ENCODE results near the gene HDAC4.

The HDAC4 gene

DNA sequence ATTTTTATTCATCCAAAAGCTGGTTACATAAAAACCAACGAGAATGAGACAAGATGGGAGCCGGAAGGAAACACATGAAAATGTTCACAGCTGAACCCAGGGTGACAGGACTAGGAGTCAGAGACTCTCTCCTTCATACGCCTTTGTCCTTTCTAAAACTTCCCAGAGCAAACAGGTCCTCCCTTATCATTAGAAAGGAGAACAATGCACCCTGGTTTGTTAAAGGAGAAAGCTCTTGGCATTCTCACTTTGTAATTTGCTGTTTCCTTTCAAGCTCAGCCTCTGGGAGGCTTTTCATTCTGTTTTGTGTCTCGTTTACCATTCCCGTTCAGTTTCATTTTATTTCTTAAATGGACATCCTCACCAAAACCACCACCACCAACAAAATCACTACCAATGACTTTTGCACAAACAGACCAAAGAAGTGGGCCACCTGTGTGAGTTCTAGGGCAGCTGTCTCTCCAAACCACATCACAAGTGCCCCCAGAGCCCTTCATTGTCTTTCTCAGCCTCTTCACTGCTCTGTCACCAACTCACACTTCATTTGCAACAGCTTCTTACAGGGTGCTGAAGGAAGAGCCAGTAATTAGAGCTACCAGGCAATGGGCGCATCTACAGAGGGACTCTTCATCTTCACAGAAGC, 105.3 kb downstream of the HDAC4 start:
- no peak for DNase-seq (ENCODE audit: low read depth)

- no peak for DNase-seq (ENCODE audit: low read depth)
Measured at GRCh38 chr2:239294571-239295054, 106.2 kb downstream of the HDAC4 start.

- no peak for DNase-seq (ENCODE audit: low read depth)
Measured at GRCh38 chr2:239293775-239294430, 106.9 kb downstream of the HDAC4 start.

DNA sequence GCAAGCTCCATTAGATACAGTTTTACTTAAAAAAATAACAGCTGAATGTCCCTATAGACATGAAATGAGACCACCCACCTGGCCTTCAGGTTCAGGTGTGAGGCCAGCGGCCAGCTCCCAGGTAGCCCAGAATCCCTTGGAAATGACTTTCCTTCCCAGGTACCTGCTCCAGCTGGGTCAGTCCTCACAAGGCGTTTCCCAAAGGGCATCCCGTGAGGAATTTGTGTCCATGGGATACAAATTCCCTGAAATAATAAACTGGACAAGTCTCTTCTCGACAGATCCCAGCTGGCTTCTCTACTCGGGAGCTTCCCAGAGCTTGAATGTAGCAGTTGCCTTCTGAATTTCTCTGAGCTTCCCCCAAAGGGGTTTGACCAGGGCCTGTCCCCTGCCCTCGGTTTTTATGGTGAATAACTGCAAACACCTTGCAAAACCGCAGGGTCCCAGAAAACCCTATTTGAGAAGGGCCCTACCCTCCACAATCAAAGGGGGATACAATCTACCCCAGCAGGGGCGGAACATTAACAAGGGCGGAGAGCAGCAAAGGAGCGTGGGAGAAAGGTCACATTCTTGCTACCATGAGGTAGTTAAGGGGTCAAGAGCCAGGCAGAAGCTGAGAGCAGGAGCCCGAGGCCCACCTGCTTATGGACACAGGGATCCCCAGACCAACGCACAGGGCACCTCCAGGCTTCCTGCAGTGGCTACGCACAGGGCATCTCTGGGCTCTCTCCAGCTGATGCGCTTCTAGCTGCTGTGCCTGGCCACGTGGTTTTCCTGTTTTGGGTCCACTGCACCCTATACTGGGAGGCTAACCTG, 107.7 kb downstream of the HDAC4 start:
- DNase-seq (ENCODE audit: low read depth) = no peak

DNA sequence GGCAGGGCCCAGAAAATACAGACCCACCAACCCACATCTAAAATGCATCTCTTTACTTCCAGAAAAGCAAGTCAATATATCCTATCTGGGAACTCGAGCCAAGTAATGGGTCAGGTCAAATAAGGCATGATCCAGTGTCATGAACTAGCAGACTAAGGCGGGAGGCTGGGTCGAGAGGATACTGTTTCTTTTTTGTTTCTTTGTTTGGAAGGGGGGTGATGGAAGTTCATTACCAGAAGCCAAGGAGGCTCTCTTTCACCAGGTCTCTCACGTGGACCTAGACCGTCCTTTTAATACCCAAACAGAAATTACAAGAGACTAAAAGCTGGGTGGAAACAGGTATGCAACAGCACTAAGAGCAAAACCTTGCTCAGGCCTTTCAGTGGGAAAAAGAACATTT, 108.3 kb downstream of the HDAC4 start:
- DNase-seq (ENCODE audit: low read depth) = no peak

DNA sequence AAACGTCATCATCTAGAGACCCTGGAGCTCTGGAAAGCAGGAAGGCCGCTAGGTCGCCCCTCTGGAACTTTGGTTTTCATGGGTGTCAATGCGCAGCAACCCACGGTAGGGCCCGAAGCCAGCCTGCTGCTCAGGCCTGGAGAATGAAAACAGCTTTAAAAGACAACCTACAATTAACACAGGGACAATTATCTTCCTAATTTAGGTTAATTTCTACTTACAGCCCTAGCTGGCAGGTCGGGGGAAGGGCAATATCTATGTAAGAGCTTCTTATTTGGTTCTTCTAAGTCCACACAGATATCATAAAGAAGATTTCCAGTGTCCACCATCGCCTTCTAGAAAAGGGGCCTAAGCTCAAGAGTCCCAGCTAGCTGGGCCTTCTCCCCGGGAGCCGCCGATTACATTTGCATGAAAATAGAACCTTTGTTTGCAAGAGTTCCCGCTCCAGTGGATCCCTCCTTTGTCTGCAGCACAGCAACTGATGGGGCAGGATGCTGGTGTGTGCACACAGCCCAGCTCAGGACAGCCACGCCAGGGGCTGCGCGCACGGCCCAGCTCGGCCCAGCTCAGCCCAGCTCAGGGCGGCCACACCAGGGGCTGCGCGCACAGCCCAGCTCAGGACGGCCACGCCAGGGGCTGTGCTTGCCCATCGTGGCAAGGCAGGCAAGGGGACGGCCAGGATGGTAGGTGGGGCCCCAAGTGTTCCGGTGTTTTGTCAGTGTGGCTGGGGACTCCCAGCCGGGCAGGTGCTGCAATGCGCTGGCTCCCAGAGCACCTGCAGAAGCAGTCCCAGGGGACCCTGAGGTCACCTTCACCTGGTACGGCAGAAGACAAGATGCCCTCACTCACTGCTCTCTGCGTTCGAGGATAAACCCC, 109.1 kb downstream of the HDAC4 start:
- DNase-seq (ENCODE audit: low read depth) = no peak

DNA sequence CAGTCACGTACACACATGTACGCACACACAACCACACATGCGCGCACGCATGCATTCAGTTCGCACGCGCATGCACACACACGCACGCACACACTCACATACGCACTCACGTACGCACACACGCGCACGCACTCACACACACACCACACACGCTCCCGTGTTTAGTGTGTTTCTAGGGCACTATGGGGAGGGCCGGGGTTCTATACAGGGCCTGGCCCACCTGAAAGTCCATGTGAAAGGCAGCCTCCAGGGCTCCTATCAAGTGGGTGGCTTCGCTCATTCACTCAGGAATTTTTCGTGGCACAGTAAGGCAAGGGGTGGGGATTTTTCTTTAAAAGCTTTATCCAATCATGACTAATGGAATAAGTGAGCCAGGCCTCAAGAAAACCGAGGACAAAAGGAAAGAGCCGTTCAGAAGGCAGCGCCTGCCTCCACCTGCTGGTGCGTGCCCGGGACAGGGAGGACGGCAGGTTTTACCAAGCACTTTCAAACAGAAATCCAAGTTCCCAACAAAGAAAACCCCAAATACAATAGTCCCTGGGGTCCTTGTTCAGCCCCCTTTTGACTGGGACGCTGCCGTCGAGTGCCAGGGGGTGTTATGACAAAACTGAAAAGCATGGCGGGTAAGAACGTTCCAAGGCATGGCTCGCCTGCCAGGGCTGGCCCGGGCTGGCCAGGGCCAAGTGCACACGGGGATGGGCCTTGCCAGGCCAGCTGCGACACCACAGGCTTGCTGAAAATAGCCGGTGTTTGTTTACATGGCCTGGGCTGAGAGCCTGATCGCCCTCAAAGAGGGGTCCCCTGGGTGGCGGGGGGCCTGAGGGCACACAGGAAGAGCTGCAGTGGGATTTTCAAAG, 110.0 kb downstream of the HDAC4 start:
- no peak for DNase-seq (ENCODE audit: low read depth)

GRCh38 chr2:239289545-239289944, 111.3 kb downstream of the HDAC4 start:
- DNase-seq (ENCODE audit: low read depth) = no peak

DNA sequence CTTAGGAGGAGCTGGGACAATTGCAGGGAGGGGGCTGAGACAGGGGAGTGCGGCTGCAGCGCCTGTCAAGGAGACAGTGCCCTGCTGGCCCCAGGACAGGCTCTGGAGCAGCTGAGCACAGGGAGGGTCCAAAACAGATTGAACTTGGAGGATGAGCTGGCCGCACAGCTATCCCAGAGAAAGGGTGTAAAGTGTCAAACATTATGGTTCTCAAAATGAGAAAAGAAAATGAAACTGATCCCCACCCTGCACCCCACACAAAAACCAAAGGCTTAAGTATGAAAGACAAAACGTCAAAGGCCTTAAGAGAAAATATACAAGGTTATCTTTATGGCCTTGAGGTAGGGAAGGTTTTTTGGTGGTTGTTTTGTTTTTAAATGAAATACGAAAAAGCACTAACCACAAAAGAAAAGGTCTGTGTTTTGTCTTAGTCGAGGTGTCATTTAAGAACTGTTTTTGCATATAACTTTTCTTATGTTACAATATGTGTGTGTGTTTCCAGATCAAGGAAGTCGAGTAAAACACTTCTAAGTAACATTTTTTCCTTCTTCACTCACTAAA, 111.8 kb downstream of the HDAC4 start:
- no peak for DNase-seq (ENCODE audit: low read depth)

GRCh38 chr2:239288237-239288636, 112.6 kb downstream of the HDAC4 start:
- no peak for DNase-seq (ENCODE audit: low read depth)

- DNase-seq (ENCODE audit: low read depth) = no peak
Measured at GRCh38 chr2:239287461-239287860, 113.4 kb downstream of the HDAC4 start.

DNA sequence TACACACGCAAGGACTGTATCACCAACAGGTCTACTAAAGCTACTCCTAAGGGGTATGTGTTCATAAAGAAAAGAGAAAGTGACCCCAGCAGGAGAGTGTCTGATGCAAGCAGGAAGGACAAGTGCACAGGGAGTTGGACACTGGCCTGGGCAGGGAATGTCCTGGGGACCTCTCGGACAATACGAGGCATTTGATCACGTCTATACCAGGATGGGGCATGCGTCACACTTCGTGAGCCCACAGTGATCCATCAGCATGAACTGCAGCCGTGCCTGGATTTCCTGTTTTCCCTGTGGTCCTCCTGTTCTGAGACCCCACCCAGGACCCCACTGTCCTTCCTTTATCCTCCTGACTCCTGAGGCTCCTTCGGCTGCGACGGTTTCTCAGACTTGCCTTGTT, 113.9 kb downstream of the HDAC4 start:
- no peak for DNase-seq (ENCODE audit: low read depth)

DNA sequence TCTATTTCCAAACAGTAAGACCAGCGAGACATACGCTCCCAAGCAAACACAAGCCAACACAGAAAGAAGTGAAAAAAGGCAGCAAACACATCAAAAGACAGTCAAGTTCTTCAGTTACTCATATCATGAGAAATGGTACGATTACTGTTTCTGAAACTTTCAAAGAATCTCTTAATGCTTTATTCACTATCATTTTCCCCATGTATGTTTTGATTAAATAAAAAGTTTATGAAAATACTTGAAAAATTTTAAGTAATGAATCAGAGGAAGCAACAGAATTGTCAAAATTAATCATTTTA, 114.9 kb downstream of the HDAC4 start:
- no peak for DNase-seq (ENCODE audit: low read depth)

- no peak for DNase-seq (ENCODE audit: low read depth)
Measured at GRCh38 chr2:239285071-239285931, 115.5 kb downstream of the HDAC4 start.

DNA sequence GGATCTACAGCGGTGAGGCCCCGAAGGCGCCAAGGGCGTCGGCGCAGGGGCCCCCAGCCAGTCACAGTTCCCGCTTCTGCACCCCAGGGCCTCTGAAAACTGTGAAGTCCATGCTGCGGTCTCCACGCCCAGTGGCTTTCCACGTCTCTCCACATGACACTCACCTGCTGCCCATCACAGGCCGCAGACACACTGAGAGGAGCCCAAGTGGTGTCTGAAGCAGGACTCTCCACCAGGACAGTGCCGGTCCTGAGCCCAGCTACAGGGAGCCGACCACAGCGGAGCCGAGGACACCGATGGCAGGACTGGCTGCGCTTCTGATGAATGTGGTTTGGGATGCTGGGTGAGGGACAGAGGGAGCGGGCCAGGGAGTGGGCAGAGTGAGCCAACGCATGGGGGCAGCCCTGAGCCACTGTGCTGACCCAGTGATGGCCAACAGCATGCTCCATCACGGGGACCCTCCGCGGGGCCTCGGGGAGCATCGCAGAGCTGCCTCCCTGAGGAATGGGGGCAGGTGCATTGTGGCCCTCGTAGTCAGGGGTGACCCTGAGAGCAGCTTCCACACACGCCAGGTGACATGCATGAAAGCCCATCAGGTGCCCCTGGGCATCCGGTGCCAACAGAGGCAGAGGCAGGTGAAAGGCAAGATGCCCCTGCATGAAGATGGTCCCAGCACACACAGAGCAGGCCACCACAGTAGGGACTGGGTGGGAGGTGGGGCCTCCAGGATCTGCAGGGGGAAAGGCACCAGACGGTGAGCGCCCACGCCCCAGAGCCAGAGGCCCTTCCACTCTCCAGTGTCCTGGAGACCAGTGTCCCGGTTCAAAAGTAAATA, 116.6 kb downstream of the HDAC4 start:
- no peak for DNase-seq (ENCODE audit: low read depth)

DNA sequence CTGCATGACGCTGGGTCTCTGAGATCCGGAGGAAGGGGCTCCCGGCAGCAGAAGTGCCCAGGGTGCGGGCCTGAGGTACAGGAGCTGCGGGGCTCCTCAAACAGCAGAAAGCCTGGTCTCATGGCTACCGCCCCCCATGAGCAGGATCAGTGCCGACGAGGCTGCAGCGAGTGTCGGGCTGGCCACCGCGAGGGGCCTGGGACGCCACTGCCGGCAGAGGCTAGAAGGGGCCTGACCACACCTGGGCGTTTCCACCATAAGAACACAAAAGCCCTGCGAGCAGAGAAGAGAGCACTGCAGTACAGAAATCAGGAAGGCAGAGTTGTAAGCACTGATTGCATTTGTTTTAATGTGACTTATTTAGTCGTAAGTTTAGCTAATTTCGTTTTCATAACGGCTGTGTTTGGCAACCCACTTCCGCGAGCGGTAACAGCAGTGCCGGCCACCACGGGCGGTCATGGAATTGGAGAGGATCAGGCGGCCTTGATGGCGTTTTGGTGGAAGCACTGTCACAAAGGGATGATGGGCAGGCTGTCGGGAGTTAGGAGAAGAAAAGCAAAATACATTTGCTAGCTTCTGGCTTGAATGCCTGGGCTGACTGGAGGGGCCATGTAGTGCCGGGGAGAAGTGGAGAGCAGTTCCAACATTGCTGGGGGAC, 117.4 kb downstream of the HDAC4 start:
- no peak for DNase-seq (ENCODE audit: low read depth)

- DNase-seq (ENCODE audit: low read depth) = no peak
Measured at GRCh38 chr2:239282448-239283287, 118.2 kb downstream of the HDAC4 start.
